Measurements from ENCODE around the gene TRIM49.
"Not testable (repeated sequence)": the region's sequence is repeated elsewhere in the genome, so short reads cannot be mapped to it uniquely, and the experiment has no call there.

Gene TRIM49, protein sequence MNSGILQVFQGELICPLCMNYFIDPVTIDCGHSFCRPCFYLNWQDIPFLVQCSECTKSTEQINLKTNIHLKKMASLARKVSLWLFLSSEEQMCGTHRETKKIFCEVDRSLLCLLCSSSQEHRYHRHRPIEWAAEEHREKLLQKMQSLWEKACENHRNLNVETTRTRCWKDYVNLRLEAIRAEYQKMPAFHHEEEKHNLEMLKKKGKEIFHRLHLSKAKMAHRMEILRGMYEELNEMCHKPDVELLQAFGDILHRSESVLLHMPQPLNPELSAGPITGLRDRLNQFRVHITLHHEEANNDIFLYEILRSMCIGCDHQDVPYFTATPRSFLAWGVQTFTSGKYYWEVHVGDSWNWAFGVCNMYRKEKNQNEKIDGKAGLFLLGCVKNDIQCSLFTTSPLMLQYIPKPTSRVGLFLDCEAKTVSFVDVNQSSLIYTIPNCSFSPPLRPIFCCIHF

DNA sequence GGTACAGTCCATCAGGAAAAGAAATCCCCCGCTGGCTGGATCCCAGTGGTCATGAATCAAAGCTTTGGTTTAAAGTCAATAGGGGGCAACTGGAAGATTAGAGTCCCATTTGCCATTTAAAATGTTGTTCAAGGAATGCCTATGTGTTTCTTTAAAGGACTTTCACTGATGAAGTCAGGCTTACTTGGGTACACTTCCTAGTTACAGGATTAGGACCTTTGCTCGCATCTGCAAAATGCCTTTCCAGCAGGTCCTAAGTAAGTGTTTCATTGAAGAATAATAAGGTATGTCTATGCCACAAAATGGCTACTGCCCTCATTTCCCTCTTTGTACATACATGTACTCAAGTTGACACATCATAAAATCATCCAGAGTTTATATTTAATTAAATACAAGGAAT is at the start of gene TRIM49:
Gene TRIM49, minus strand, starts transcription at position 101 of the 400 bp plus-strand sequence. CDS start 4,106 bp downstream, outside the sequence.
- DNase-seq: not testable (repeated sequence)

DNA sequence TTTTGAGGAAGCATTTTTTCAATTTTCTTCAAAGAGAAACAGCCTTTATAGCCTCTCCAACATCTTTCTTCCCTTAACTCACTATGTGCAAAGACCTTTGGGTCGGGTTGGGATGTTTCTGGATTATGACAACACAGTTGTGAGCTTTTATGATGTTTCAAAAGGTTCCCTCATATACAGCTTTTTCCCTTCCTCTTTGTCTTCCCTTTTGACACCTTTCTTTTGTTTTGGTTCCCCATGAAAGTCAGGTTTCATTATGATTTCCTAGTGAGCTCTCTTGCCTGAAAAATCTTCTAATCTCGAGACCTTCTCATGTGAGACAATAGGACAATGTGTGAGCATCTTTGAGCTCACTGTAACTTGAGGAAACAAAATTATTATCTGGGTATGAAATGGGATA is 18.3 kb upstream of the TRIM49 start:
- DNase-seq: not testable (repeated sequence)

DNA sequence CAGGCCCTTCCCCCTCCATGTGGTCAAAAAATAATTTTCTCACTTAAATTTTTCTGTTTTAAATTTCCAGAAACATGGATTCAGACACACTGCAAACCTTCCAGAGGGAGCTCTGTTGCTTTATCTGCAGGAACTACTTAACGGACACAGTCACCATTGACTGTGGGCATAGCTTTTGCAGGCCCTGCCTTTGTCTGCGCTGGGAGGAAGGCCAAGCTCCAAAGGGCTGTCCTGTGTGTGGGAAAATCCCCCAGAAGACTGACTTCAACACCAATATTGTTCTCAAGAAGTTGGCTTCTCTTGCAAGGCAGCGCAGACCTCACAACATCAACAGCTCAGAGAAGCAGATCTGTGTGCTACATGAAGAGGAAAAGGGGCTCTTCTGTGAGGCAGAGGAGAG is 11.6 kb upstream of the TRIM49 start:
- not testable (repeated sequence) for DNase-seq

DNA sequence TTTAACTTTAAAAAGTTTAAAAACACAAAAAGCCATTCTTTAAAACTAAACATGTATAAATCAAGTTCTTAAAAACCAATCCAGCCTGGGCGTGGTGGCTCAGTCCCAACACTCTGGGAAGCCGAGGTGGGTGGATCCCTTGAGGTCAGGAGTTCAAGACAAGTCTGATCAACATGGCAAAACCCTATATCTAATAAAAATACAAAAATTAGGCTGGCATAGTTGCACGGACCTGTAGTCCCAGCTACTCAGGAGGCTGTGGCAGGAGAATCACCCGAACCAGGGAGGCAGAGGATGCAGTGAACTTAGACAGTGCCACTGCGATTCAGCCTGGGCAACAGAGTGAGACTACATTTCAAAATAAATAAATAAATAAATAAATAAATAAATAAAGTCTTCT is 5.2 kb upstream of the TRIM49 start:
- DNase-seq: not testable (repeated sequence)

DNA sequence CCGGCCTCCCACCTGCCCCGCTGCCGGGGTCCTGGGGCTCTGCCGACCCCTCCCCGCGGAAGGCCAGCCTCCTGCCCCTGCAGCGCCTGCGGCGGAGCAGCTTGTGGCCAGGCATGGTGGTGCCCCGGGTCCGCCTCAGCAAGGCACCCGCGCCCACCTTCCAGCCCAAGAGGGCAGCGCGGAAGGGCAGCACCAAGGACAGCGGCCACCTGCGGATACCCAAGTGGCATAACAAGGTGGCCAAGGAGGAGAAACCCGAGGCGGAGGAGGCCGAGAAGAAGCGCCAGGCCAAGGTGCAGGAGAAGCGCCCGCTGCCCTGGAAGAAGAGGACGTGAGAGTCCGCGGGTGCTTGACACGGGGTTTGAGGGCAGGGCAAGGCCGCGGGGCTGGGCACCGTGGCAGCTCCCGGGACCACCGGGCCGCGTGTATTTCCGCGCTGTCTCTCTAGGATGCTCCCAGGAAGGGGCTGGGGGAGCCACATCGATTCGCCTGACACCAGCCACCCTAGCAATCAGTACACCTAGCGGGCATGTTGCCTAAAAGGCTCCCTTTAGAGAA is 20.8 kb downstream of the TRIM49 start:
- DNase-seq: not testable (repeated sequence)

DNA sequence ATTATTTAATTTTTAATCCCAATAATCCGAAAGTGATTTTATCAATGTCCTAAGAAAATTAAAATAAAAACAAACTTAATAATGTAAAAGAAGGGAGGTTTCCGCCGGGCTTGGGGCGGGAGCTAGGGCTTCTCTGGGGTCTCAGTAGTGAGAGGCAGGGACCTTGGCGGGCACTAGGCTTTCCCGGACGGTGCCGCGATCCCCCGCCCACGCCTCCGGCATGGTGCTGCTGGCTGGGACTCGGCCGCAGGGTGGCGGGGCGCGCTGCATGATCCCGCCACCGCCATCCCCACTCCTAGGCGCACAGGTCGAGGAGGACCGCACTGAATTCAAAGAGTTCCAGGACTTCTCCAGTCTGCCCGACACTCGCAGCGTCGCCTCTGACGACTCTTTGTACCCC is 22.6 kb downstream of the TRIM49 start:
- not testable (repeated sequence) for DNase-seq

DNA sequence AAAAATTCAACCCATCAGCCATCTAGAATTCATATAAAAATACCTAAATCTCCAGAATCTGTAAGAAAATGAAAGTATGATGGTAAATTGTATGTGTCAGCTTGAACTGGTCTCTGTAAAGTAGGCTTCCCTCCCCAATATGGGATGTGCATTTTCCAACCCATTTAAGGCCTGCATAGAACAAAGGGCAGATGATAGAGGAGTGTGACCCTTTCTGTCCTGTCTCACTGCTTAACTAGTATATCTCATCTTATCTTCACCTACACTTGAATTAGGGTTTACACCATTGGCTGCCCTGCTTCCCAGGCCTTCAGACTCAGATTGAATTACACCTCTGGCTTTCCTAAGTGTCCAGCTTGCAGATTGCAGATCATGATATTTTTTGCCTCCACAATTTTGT is 57.6 kb downstream of the TRIM49 start:
- DNase-seq: not testable (repeated sequence)

All from NCI-H2081 treated with DMSO at 0.1 percent for 48 hours (cell line).